ENCODE data around the gene PRRG2. TPM values are rescaled to one million over a fixed set of nuclear protein-coding genes. Genes with fewer than 3 reads are reported as not detected.

PRRG2 gene
- total and polyA plus RNA-seq, 9 of the 15 experiments (the other 6 are each of a cell fraction or from before 2014, with no cell fraction given): 0.06 to 1.1 (median 0.33) TPM

DNA sequence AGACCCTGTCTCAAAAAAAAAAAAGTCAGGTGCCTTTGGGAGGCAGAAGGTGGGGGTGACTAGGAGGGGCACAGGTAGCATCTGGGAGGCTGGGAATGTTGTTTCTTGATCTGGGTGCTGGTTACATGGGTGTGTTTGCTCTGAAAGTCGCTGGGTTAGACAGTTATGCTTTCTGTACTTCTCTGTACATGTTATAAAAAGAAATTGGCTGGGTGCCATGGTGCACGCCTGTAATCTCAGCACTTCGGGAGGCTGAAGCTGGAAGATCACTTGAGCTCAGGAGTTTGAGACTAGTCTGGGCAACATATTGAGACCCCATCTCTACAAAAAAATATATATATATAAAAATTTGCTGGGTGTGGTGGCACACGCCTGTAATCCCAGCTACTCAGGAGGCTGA lies 15.9 kb upstream of the PRRG2 start:
- DNase-seq (ENCODE audit: extremely low read depth in 1 of 4, low spot score in 3 of 4) (no peak), FAIRE-seq (no peak), ATAC-seq (no peak)
- BruUV-seq (replicated peaks): no TSS peak
- CTCF ChIA-PET (ENCODE audit: low intra/inter-chr PET ratio): no interaction called here
- POLR2A ChIA-PET: interaction anchor here (0.6 to 1.1 kb wide), 4 partner anchors 14 to 601 kb away, joined by 3 to 4 read pairs (median 3); partner anchors contain the start of gene RPS11
- H3K4me2 ChIP-seq (ENCODE audit: insufficient read depth, low read length): no peak overlapping the region
- TF ChIP-seq NFIC (IDR thresholded peaks at IDR 0.05) (peak; percentile 82), ZNF311 (CRISPR knock-in tag; IDR thresholded peaks at IDR 0.05) (no peak)
- TF ChIP-seq, protein P1, sequence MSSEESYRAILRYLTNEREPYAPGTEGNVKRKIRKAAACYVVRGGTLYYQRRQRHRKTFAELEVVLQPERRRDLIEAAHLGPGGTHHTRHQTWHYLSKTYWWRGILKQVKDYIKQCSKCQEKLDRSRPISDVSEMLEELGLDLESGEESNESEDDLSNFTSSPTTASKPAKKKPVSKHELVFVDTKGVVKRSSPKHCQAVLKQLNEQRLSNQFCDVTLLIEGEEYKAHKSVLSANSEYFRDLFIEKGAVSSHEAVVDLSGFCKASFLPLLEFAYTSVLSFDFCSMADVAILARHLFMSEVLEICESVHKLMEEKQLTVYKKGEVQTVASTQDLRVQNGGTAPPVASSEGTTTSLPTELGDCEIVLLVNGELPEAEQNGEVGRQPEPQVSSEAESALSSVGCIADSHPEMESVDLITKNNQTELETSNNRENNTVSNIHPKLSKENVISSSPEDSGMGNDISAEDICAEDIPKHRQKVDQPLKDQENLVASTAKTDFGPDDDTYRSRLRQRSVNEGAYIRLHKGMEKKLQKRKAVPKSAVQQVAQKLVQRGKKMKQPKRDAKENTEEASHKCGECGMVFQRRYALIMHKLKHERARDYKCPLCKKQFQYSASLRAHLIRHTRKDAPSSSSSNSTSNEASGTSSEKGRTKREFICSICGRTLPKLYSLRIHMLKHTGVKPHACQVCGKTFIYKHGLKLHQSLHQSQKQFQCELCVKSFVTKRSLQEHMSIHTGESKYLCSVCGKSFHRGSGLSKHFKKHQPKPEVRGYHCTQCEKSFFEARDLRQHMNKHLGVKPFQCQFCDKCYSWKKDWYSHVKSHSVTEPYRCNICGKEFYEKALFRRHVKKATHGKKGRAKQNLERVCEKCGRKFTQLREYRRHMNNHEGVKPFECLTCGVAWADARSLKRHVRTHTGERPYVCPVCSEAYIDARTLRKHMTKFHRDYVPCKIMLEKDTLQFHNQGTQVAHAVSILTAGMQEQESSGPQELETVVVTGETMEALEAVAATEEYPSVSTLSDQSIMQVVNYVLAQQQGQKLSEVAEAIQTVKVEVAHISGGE (CRISPR knock-in tag; IDR thresholded peaks at IDR 0.05): no peak
- H3K4me1 ChIP-seq (replicated peaks in 1 of 2; ENCODE audit: control insufficient read depth in 2 of 2, insufficient read depth in 2 of 2, low read length in 2 of 2): peaks cover 13 to 16% of the 10 kb centered on the region in 2 experiments
- H3K4me3 ChIP-seq: no peak overlapping the region
- H3K27ac ChIP-seq (ENCODE audit: extremely low read depth, low read depth, low read length): no peak overlapping the region
- H3K27me3 ChIP-seq (ENCODE audit: control insufficient read depth in 2 of 2, insufficient read depth in 2 of 2, low read length in 2 of 2): no peaks in the 10 kb centered on the region
- peaks cover 3% of the 10 kb centered on the region; the same call in 1 of the 2 replicates for H4K20me1 ChIP-seq (replicated peaks; ENCODE audit: control insufficient read depth, insufficient read depth, low read length)
- intact Hi-C loops (cut with micrococcal nuclease): no loop called here
- H3K36me3 ChIP-seq (ENCODE audit: control insufficient read depth, insufficient read depth, low read length): peaks cover 28% of the 10 kb centered on the region
- in situ Hi-C loops (cut with MboI): loop anchor here (5.0 kb wide), 1 partner anchor 58 kb away; no protein-coding TSS in a partner anchor
- peaks cover 3% of the 10 kb centered on the region for H3K9me1 ChIP-seq (ENCODE audit: control insufficient read depth, insufficient read depth, low read length)
- H3K9ac ChIP-seq (ENCODE audit: insufficient read depth in 1 of 2, low read depth in 2 of 2, low read length in 2 of 2): no peak overlapping the region
- H3K9me3 ChIP-seq (replicated peaks; ENCODE audit: control insufficient read depth, insufficient read depth, low read depth, low read length): no peaks in the 10 kb centered on the region
- 47% methylated on average over 4 of the region's 4 CpGs for WGBS (ENCODE audit: insufficient coverage, low coverage, missing lambda C conversion rate)
- H3K79me2 ChIP-seq (ENCODE audit: control insufficient read depth, insufficient read depth, low read length): peaks cover 63% of the 10 kb centered on the region
- no peak overlapping the region for H2AFZ ChIP-seq (ENCODE audit: low read depth, low read length)
